Mesothelial cell of epicardium (in vitro differentiated cells): ENCODE results near the gene GUCA1A. TPM values are rescaled to one million over a fixed set of nuclear protein-coding genes. Genes with fewer than 3 reads are reported as not detected.

Source experiments
- DNase-seq, 2 experiments: peaks; one replicate each; pipeline ENCODE4 v3.0.0; 2021; ENCODE audit warnings: low spot score in 2 of 2; ENCODE audit not compliant: unreplicated experiment in 2 of 2
- H3K27ac Mint-ChIP-seq: 2 replicates; pipeline ENCODE4 v1.8.0; 2021; ENCODE audit warnings: mixed read lengths
- H3K27me3 Mint-ChIP-seq: 2 replicates; pipeline ENCODE4 v1.8.0; 2021; ENCODE audit warnings: low read depth, mixed read lengths
- H3K36me3 Mint-ChIP-seq: 2 replicates; pipeline ENCODE4 v1.8.0; 2021; ENCODE audit warnings: mixed read lengths
- H3K4me1 Mint-ChIP-seq: 2 replicates; pipeline ENCODE4 v1.8.0; 2021; ENCODE audit warnings: mixed read lengths
- H3K4me3 Mint-ChIP-seq: 2 replicates; pipeline ENCODE4 v1.8.0; 2021; ENCODE audit warnings: mild to moderate bottlenecking, moderate library complexity, mixed read lengths
- H3K9me3 Mint-ChIP-seq: 2 replicates; pipeline ENCODE4 v1.8.0; 2021; ENCODE audit warnings: mixed read lengths
- CTCF ChIP-seq: fragments of 200-600 bp; sonication (generic); IDR thresholded peaks from one replicate; pipeline ENCODE4 v1.5.0; 2021; ENCODE audit warnings: antibody characterized with exemption; ENCODE audit not compliant: unreplicated experiment
- total RNA-seq: library from RNA; stranded (reverse); gene quantifications from 3 replicates; pipeline ENCODE4 v1.2.1, GENCODE V29; 2021

The GUCA1A gene
- total RNA-seq, 1 donor from 2014 or later, result 0.92 TPM

- H3K4me1 Mint-ChIP-seq, result peaks cover 16% of the 10 kb centered on the region
- no peak for DNase-seq
- no peaks in the 10 kb centered on the region for H3K27me3 Mint-ChIP-seq
- peaks cover 10% of the 10 kb centered on the region for H3K36me3 Mint-ChIP-seq
- H3K4me3 Mint-ChIP-seq, result no peak overlapping the region
- no peaks in the 10 kb centered on the region for H3K9me3 Mint-ChIP-seq
- TF ChIP-seq CTCF, result no peak
- H3K27ac Mint-ChIP-seq, result no peak overlapping the region
Measured at GRCh38 chr6:42225419-42225818, 52.3 kb downstream of the GUCA1A start.

- H3K4me1 Mint-ChIP-seq, result peaks cover 16% of the 10 kb centered on the region
- H3K4me3 Mint-ChIP-seq, result no peak overlapping the region
- H3K9me3 Mint-ChIP-seq, result no peaks in the 10 kb centered on the region
- DNase-seq, result no peak
- peaks cover 10% of the 10 kb centered on the region for H3K36me3 Mint-ChIP-seq
- no peak for TF ChIP-seq CTCF
- H3K27me3 Mint-ChIP-seq, result no peaks in the 10 kb centered on the region
- H3K27ac Mint-ChIP-seq, result peak overlapping the region; percentile 11
Measured at GRCh38 chr6:42226161-42226611, 53.0 kb downstream of the GUCA1A start.

- peaks cover 10% of the 10 kb centered on the region for H3K36me3 Mint-ChIP-seq
- no peak for TF ChIP-seq CTCF
- no peaks in the 10 kb centered on the region for H3K27me3 Mint-ChIP-seq
- no peaks in the 10 kb centered on the region for H3K9me3 Mint-ChIP-seq
- H3K4me3 Mint-ChIP-seq, result no peak overlapping the region
- peak in 1 of 2 experiments; percentile 19 for DNase-seq
- peak overlapping the region; percentile 11 for H3K27ac Mint-ChIP-seq
- peaks cover 16% of the 10 kb centered on the region for H3K4me1 Mint-ChIP-seq
Measured at GRCh38 chr6:42226645-42227143, 53.5 kb downstream of the GUCA1A start.

- H3K9me3 Mint-ChIP-seq, result no peaks in the 10 kb centered on the region
- H3K4me1 Mint-ChIP-seq, result peaks cover 16% of the 10 kb centered on the region
- H3K4me3 Mint-ChIP-seq, result no peak overlapping the region
- H3K36me3 Mint-ChIP-seq, result peaks cover 15% of the 10 kb centered on the region
- peak overlapping the region; percentile 51 for H3K27ac Mint-ChIP-seq
- TF ChIP-seq CTCF, result no peak
- no peaks in the 10 kb centered on the region for H3K27me3 Mint-ChIP-seq
- no peak for DNase-seq
Measured at GRCh38 chr6:42227173-42227850, 54.1 kb downstream of the GUCA1A start.

GRCh38 chr6:42228305-42228704 lies 55.1 kb downstream of the GUCA1A start:
- no peak for TF ChIP-seq CTCF
- no peak for DNase-seq
- no peaks in the 10 kb centered on the region for H3K9me3 Mint-ChIP-seq
- no peaks in the 10 kb centered on the region for H3K27me3 Mint-ChIP-seq
- H3K4me1 Mint-ChIP-seq, result peaks cover 16% of the 10 kb centered on the region
- no peak overlapping the region for H3K4me3 Mint-ChIP-seq
- H3K36me3 Mint-ChIP-seq, result peaks cover 22% of the 10 kb centered on the region
- no peak overlapping the region for H3K27ac Mint-ChIP-seq

Other genes with a start within 250 kb of the GUCA1A start
- gene CCND3, start 231.6 kb upstream of the GUCA1A start, total RNA-seq, result 37.2 to 42.0 TPM (median 39.5 TPM) in 3 replicates
- gene TAF8, start 122.8 kb upstream of the GUCA1A start, total RNA-seq, result 32.1 to 38.9 TPM (median 36.5 TPM) in 3 replicates
- gene C6orf132, start 30.7 kb upstream of the GUCA1A start, total RNA-seq, result 22.4 to 23.9 TPM (median 22.5 TPM) in 3 replicates
- gene GUCA1B, start 21.6 kb downstream of the GUCA1A start, total RNA-seq, result 2.2 to 2.7 TPM (median 2.6 TPM) in 3 replicates
- gene MRPS10, start 44.5 kb downstream of the GUCA1A start, total RNA-seq, result 23.2 to 24.4 TPM (median 23.9 TPM) in 3 replicates